HTERT RPE-1 (cell line): ENCODE results near the gene DMRTA1.
"Not testable (repeated sequence)": the region's sequence is repeated elsewhere in the genome, so short reads cannot be mapped to it uniquely, and the experiment has no call there.

Experiments
- in situ Hi-C: fragments of 300-500 bp; cut with MboI; formaldehyde crosslinking; loops from 4 replicates; pipeline ENCODE4 v1.14.3; 2020; ENCODE audit warnings: low sequenced_read_pairs

DMRTA1 gene, protein sequence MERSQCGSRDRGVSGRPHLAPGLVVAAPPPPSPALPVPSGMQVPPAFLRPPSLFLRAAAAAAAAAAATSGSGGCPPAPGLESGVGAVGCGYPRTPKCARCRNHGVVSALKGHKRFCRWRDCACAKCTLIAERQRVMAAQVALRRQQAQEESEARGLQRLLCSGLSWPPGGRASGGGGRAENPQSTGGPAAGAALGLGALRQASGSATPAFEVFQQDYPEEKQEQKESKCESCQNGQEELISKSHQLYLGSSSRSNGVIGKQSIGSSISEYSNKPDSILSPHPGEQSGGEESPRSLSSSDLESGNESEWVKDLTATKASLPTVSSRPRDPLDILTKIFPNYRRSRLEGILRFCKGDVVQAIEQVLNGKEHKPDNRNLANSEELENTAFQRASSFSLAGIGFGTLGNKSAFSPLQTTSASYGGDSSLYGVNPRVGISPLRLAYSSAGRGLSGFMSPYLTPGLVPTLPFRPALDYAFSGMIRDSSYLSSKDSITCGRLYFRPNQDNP

DNA sequence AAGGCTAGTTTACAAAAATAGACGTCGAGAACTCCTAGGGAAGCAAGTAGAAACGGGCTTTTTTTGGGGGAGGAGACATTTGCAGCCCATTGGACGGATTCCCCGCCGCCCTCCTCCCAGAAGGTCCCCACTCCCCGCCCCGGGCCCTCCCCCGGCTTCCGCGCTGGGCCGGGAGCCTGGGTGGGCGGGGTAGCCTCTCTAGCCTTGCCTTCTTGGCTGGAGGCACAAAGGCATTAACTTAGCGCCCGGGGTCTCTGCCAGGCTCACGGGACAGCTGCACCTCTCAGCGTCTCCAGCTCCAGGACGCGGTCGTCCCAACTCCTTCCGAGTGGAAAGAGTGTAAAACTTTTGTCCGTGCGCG, at the start of gene DMRTA1:
Gene DMRTA1, plus strand, starts transcription at position 236 of the 361 bp plus-strand sequence. CDS start 242 bp downstream, outside the sequence.
- in situ Hi-C loops, result no loop called here

GRCh38 chr9:22401671-22402070, 45.0 kb upstream of the DMRTA1 start:
- in situ Hi-C loops, result no loop called here

- in situ Hi-C loops, result no loop called here
These were observed 40.6 kb upstream of the DMRTA1 start for GRCh38 chr9:22405869-22406659.

- in situ Hi-C loops, result no loop called here
These were observed 32.7 kb upstream of the DMRTA1 start for GRCh38 chr9:22413884-22414283.

DNA sequence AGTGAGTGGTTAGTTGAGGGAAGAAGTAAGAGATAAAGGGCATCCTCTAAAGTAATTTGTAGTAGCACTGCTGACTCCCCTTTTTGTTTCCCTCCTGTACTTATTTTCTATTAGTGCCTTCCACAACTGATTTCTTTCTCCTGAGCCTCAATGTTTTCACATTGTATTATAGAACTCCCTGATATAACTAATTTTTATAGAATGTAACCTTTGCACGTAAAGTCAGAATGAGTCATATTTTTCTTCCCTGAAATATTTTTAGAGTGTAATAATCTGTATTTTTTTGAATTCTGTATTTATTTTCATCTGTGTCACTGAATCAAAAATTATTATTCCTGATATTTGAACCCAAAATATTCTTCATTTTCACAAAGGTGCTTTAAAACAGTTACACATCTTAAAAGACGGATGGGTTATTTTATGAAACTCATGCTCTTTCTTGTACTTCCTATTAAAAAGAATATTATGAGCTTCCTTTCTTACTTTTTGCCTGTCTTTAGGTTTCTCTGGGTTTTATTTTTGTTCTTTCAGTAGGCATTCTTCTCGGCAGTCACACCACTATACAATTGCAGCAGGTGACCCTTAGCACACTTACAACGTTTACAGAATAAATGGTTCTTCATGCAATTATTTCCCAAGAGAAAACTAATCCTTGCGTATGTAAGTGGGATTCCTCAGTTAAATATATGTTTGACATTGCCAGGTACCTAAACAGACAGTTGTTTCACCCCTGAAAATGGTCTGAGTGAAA, 30.5 kb upstream of the DMRTA1 start:
- in situ Hi-C loops, result no loop called here

DNA sequence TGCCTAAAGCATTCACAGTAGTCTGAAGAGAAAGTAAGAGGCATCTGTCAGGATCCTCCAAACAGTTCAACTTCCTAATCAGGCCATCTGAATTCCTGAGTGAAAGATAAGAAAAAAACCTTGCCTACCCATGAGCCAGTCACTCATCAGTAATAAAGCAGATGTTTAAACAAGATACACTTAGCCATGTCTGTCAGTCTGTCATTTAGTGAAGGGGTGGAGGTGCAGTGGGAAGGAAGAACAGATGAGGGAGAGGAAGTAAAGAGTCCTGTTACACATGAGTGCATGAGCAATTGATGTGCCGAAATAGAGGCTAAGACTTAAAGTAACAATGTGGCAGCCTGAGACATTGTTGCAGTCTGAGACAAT, 29.9 kb upstream of the DMRTA1 start:
- in situ Hi-C loops, result no loop called here

DNA sequence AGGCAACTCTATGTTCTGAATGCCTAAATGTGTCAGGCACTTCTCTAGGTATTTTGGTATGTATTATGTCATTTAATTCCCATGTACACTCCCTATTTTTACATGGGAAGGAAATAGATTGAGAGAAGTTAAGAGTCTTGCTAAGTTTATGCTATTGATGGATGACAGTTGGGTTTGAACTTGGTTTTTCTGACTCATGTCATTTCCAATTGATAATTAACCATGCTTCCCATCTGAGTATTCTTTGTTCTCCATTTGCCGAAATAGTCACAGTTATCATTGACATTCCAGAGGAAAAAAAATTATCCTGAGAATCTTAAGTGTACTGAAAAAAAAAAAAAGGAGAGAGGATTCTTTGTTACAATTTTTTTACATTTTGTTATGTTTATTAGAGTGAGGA, 23.1 kb upstream of the DMRTA1 start:
- in situ Hi-C loops, result no loop called here

GRCh38 chr9:22424616-22425015, 22.0 kb upstream of the DMRTA1 start:
- in situ Hi-C loops, result no loop called here

DNA sequence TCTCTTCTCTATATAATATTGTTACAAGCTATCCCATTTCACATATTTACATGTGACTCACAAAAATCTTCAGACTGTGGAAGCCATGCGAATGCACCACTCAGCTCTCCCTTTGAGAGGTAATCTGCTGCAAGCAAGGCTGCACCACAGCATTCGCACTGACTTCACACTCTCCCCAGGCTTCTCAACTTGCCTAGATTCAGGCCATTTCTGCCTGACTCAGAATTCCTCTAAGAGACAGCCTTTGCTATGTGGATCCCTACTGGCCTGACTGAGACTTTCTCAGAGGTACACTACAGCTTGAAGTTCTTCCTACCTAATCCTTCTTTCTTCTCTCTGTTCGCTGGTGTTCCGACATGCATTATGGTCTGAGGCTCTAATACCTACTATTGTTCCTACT, 21.1 kb upstream of the DMRTA1 start:
- in situ Hi-C loops, result no loop called here

DNA sequence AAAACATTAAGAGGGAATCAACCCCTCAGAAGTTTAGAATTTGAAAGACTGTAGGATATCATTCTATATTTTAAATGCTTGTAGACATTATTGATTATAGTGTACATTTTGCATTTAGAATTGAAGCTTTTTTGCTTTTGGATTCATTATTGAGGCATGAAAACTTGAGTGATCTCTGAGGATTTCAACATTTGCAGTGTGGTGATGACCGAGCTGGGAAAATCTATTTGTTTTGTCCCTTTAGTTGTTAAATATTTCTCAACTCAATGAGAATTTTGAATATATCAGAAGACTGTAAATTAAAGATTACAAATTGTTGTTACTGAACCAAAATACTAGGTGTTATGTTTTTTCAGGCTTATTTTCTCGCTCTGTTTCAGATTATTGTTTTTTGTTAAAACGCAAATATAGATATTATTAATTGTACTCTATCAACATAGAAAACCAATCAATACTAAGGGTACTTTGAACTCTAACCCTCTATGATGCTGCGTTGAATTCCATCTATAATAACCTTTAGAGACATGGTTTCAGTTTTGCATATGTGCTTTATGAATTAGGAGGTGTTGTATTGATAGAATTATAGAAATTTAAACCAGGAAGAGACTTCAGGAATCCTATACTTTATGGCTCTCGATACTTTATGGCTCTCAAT, 19.3 kb upstream of the DMRTA1 start:
- in situ Hi-C loops, result no loop called here

DNA sequence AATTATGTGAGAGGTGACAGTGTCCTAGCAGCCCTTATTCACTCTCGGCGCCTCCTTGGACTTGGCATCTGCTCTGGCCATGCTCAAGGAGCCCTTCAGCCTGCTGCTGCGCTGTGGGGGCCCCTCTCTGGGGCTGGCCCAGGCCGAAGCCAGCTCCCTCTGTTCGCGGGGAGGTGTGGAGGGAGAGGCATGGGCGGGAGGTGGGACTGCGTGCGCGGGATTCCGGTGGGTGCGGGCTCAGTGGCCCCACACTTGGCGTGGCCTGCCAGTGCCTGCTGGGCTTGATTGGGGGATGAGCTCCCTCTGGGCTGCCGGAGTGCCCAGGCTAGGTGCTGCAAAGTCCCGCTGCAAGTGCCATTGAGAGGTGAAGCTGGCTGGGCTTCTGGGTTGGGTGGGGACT, 12.9 kb upstream of the DMRTA1 start:
- in situ Hi-C loops, result no loop called here

DNA sequence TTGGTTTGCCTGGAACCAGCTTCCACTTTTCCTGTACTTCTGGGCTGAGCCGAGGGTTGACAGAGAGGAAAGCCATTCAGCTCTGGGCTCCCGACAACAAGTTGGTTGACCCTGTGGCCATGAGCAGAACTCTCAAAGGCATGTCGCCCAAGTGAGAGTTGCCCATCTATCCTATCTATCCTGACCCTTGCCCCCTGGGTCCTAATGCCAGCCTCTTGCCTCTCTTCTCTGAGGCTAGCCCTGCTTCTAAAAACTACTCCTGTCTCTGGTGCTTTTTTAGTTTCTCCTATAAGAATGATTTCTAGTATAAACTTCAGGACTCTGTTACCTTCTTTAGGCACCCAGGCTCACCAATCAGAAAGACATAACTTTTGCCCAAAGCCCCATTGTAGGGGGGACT, 11.4 kb upstream of the DMRTA1 start:
- in situ Hi-C loops, result not testable (repeated sequence)

DNA sequence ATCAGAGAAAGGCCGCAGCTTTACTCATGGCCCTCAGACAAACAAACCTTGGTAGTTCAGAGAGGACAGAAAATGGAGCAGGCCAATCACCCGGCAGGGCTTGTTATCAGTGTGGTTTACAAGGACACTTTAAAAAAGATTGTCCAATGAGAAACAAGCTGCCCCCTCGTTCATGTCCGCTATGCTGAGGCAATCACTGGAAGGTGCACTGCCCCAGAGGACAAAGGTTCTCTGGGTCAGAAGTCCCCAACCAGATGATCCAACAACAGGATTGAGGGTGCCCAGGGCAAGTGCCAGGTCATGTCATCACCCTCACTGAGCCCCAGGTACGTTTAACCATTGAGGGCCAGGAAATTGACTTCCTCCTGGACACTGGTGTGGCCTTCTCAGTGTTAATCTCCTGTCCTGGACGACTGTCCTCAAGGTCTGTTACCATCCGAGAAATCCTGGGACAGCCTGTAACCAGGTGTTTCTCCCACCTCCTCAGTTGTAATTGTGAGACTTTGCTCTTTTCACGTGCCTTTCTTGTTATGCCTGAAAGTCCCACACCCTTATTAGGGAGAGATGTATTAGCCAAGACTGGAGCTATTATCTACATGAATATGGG, 9.1 kb upstream of the DMRTA1 start:
- in situ Hi-C loops, result not testable (repeated sequence)

- in situ Hi-C loops, result no loop called here
These were observed 5.8 kb upstream of the DMRTA1 start for GRCh38 chr9:22440841-22441240.

GRCh38 chr9:22446950-22447617, 460 bp downstream of the DMRTA1 start:
- in situ Hi-C loops, result no loop called here

- in situ Hi-C loops, result no loop called here
These were observed 1.1 kb downstream of the DMRTA1 start for GRCh38 chr9:22447618-22448305.

GRCh38 chr9:22449719-22450118, 3.1 kb downstream of the DMRTA1 start:
- in situ Hi-C loops, result no loop called here

- in situ Hi-C loops, result no loop called here
These were observed 5.9 kb downstream of the DMRTA1 start for GRCh38 chr9:22452415-22453010.

DNA sequence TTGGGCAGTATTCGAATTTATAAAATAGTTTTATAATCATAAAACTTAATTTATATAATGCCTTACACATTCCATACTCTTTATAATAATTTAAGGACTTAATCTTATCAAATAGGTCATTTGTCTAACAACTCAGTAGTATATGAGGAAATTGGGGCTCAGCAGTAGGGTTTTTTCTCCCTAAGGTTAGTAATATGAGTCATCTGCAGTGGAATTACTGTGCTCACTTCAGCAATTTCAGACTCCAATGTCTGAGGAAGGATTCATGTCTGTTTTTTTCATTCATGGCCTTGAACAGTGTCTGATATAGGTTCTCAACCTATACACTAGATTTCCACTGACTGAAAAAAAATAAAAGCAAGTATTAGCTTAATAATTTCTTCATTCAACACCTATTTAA, 7.4 kb downstream of the DMRTA1 start:
- in situ Hi-C loops, result no loop called here
